Thymus (tissue), 11 donors: ENCODE data around the gene ROBO2. TPM values are rescaled to one million over a fixed set of nuclear protein-coding genes. Genes with fewer than 3 reads are reported as not detected.

Experiments used
- DNase-seq, 9 donors: peaks; one replicate each; pipeline ENCODE4 v3.0.0-alpha.2; 2013; ENCODE audit warnings: low spot score in 9 of 9, low read depth in 6 of 9, missing footprints in 1 of 9
- H3K27ac ChIP-seq, 2 donors: one replicate each; pipeline ENCODE4 v1.5.1; 2013; ENCODE audit warnings: control low read depth in 1 of 2, low read depth in 1 of 2, low read length in 1 of 2, mild to moderate bottlenecking in 1 of 2, moderate library complexity in 1 of 2
- H3K27me3 ChIP-seq, 2 donors: one replicate each; pipeline ENCODE4 v1.5.1; 2013; ENCODE audit warnings: low read length in 1 of 2; ENCODE audit not compliant: control insufficient read depth in 2 of 2, insufficient read depth in 1 of 2
- H3K36me3 ChIP-seq, 2 donors: one replicate each; pipeline ENCODE4 v1.5.1; 2013; ENCODE audit warnings: low read length in 1 of 2, mild to moderate bottlenecking in 1 of 2, moderate library complexity in 1 of 2; ENCODE audit not compliant: control insufficient read depth in 2 of 2, insufficient read depth in 2 of 2
- H3K4me1 ChIP-seq, 2 donors: one replicate each; pipeline ENCODE4 v1.5.1; 2013; ENCODE audit warnings: low read length in 2 of 2; ENCODE audit not compliant: control insufficient read depth in 2 of 2, insufficient read depth in 2 of 2
- H3K4me3 ChIP-seq, 2 donors: one replicate each; pipeline ENCODE4 v1.5.1; 2013; ENCODE audit warnings: low read length in 2 of 2, control low read depth in 1 of 2, mild to moderate bottlenecking in 1 of 2
- H3K9me3 ChIP-seq, 2 donors: one replicate each; pipeline ENCODE4 v1.5.1; 2013; ENCODE audit warnings: low read length in 1 of 2, mild to moderate bottlenecking in 1 of 2; ENCODE audit not compliant: control insufficient read depth in 2 of 2, insufficient read depth in 1 of 2
- WGBS: extraction: QIAGEN DNeasy Blood & Tissue Kit; methylation state at CpG from one replicate; pipeline ENCODE4 v1.1.7; 2013; 5-methylcytosine and 5-hydroxymethylcytosine counted together
- polyA plus RNA-seq: library from polyadenylated mRNA; stranded (reverse); fragments of 200-250 nt; gene quantifications from one replicate; pipeline ENCODE4 v1.2.3, GENCODE V29; 2013
- total RNA-seq: library from RNA; stranded (reverse); fragments of 120-200 nt; gene quantifications from one replicate; pipeline ENCODE4 v1.2.4, GENCODE V29; 2013
- donor health status: healthy.

ROBO2 gene
- total and polyA plus RNA-seq, 2 donors: 2.6 to 9.3 TPM

GRCh38 chr3:77620009-77620408 is 580.1 kb downstream of the ROBO2 start:
- no peak for DNase-seq
- WGBS: 93% methylated on average over 1 of the region's 1 CpG
- Histone ChIP-seq H3K9me3 (no peaks in the 10 kb centered on the region), H3K27ac (no peak overlapping the region), H3K36me3 (no peaks in the 10 kb centered on the region), H3K4me3 (no peak overlapping the region), H3K4me1 (no peaks in the 10 kb centered on the region), H3K27me3 (no peaks in the 10 kb centered on the region)

- no peak overlapping the region for H3K4me3 ChIP-seq
- 85% methylated on average over 2 of the region's 2 CpGs for WGBS
- H3K4me1 ChIP-seq: no peaks in the 10 kb centered on the region
- H3K27me3 ChIP-seq: no peaks in the 10 kb centered on the region
- no peak for DNase-seq
- H3K36me3 ChIP-seq: no peaks in the 10 kb centered on the region
- no peaks in the 10 kb centered on the region for H3K9me3 ChIP-seq
- no peak overlapping the region for H3K27ac ChIP-seq
These were observed 583.6 kb downstream of the ROBO2 start for GRCh38 chr3:77623500-77623899.

GRCh38 chr3:77626157-77626556 is 586.3 kb downstream of the ROBO2 start:
- H3K27ac ChIP-seq: no peak overlapping the region
- no peaks in the 10 kb centered on the region for H3K9me3 ChIP-seq
- H3K4me1 ChIP-seq: no peaks in the 10 kb centered on the region
- WGBS: 94% methylated on average over 1 of the region's 1 CpG
- DNase-seq: no peak
- H3K36me3 ChIP-seq: no peaks in the 10 kb centered on the region
- no peak overlapping the region for H3K4me3 ChIP-seq
- no peaks in the 10 kb centered on the region for H3K27me3 ChIP-seq

- no peaks in the 10 kb centered on the region for H3K9me3 ChIP-seq
- WGBS: 79% methylated on average over 2 of the region's 2 CpGs
- no peak overlapping the region for H3K27ac ChIP-seq
- no peak for DNase-seq
- H3K27me3 ChIP-seq: no peaks in the 10 kb centered on the region
- H3K4me3 ChIP-seq: no peak overlapping the region
- no peaks in the 10 kb centered on the region for H3K36me3 ChIP-seq
- H3K4me1 ChIP-seq: no peaks in the 10 kb centered on the region
These were observed 608.3 kb downstream of the ROBO2 start for GRCh38 chr3:77648214-77648613.

- H3K27ac ChIP-seq: no peak overlapping the region
- H3K9me3 ChIP-seq: no peaks in the 10 kb centered on the region
- no peaks in the 10 kb centered on the region for H3K27me3 ChIP-seq
- no peak for DNase-seq
- H3K4me3 ChIP-seq: no peak overlapping the region
- 64% methylated on average over 4 of the region's 4 CpGs for WGBS
- no peaks in the 10 kb centered on the region for H3K36me3 ChIP-seq
- H3K4me1 ChIP-seq: no peaks in the 10 kb centered on the region
These were observed 608.8 kb downstream of the ROBO2 start for GRCh38 chr3:77648664-77649063.

- Histone ChIP-seq H3K4me1 (no peaks in the 10 kb centered on the region), H3K27me3 (no peaks in the 10 kb centered on the region), H3K9me3 (no peaks in the 10 kb centered on the region), H3K27ac (no peak overlapping the region), H3K36me3 (no peaks in the 10 kb centered on the region), H3K4me3 (no peak overlapping the region)
- DNase-seq: no peak
These were observed 612.7 kb downstream of the ROBO2 start for GRCh38 chr3:77652624-77653023.

- H3K4me3 ChIP-seq: no peak overlapping the region
- H3K27me3 ChIP-seq: no peaks in the 10 kb centered on the region
- no peaks in the 10 kb centered on the region for H3K36me3 ChIP-seq
- H3K27ac ChIP-seq: no peak overlapping the region
- H3K9me3 ChIP-seq: peaks cover 0 to 4% of the 10 kb centered on the region in 2 donors
- no peak for DNase-seq
- no peaks in the 10 kb centered on the region for H3K4me1 ChIP-seq
- 95% methylated on average over 1 of the region's 1 CpG for WGBS
These were observed 615.5 kb downstream of the ROBO2 start for GRCh38 chr3:77655396-77655795.

- 76% methylated on average over 3 of the region's 3 CpGs for WGBS
These were observed 620.8 kb downstream of the ROBO2 start for GRCh38 chr3:77660718-77661117.

GRCh38 chr3:77667901-77668300 is 628.0 kb downstream of the ROBO2 start:
- Histone ChIP-seq H3K27ac (no peak overlapping the region), H3K4me1 (no peaks in the 10 kb centered on the region), H3K36me3 (no peaks in the 10 kb centered on the region), H3K4me3 (no peak overlapping the region), H3K27me3 (no peaks in the 10 kb centered on the region), H3K9me3 (peaks cover 0 to 3% of the 10 kb centered on the region in 2 donors)
- 33% methylated on average over 1 of the region's 1 CpG for WGBS
- DNase-seq: no peak

More at GRCh38 chr3:77660718-77661117, 620.8 kb downstream of the ROBO2 start:
- Histone ChIP-seq H3K27me3 (no peaks in the 10 kb centered on the region), H3K27ac (no peak overlapping the region), H3K36me3 (no peaks in the 10 kb centered on the region), H3K9me3 (peaks cover 0 to 7% of the 10 kb centered on the region in 2 donors), H3K4me1 (no peaks in the 10 kb centered on the region), H3K4me3 (no peak overlapping the region)
- DNase-seq: no peak

- no peak overlapping the region for H3K27ac ChIP-seq
- H3K4me3 ChIP-seq: no peak overlapping the region
- H3K9me3 ChIP-seq: peaks cover 0 to 3% of the 10 kb centered on the region in 2 donors
- H3K36me3 ChIP-seq: no peaks in the 10 kb centered on the region
- DNase-seq: no peak
- WGBS: 54% methylated on average over 1 of the region's 1 CpG
- H3K4me1 ChIP-seq: no peaks in the 10 kb centered on the region
- H3K27me3 ChIP-seq: no peaks in the 10 kb centered on the region
These were observed 628.5 kb downstream of the ROBO2 start for GRCh38 chr3:77668376-77668775.
